HL-60/S4 treated with retinoic acid at 250 ng/mL for 4 days and 3 days (cell line): ENCODE measurements around the gene ZNF692.
"Not testable (repeated sequence)": the region's sequence is repeated elsewhere in the genome, so short reads cannot be mapped to it uniquely, and the experiment has no call there.

Experiments
- in situ Hi-C: fragments of 300-500 bp; cut with MboI; formaldehyde crosslinking; loops from 2 replicates; pipeline ENCODE4 v1.7.0; 2022; ENCODE audit warnings: low sequenced_read_pairs

ZNF692 gene

DNA sequence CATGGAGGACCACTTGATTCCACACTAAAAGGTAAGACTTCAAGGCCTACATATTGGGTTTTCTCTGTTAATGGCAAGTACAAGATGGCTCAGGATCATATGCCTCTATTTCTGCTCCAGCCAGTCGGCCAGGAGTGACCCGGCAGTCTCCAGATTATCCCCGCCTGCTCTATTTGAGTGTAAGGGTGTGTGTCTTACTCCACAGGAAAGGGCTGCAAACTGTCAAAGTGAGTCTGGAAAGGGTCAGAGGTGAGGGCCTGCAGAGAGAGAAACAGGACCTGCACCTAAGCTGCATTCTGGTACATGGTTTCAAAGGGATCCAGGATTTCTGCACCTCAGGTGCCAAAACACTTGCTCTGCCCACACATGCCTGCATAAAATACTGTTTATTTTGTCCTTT is 9.2 kb downstream of the ZNF692 start:
- in situ Hi-C loops, result no loop called here

- in situ Hi-C loops, result no loop called here
Observed at GRCh38 chr1:248849152-248849551, 9.7 kb downstream of the ZNF692 start.

DNA sequence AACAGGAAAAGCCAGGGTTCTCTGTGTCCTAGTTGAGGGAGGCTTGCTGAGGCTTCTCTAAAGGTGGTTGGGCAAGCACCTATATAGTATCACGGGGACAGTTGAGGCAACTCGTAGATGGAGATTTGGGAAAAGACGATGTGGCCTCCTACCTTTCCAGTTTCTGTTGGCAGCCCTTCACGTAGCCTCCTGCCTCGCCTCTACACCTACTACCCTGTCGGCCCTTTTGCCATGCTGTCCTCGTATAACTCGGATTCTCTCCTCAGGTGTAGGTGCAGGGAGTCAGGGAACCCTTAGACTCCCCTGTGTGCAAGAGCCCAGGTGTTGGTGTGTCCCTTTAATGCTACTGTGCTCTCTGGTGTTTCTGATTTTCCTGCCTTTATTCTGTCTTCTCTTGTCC is 10.3 kb downstream of the ZNF692 start:
- in situ Hi-C loops, result no loop called here

DNA sequence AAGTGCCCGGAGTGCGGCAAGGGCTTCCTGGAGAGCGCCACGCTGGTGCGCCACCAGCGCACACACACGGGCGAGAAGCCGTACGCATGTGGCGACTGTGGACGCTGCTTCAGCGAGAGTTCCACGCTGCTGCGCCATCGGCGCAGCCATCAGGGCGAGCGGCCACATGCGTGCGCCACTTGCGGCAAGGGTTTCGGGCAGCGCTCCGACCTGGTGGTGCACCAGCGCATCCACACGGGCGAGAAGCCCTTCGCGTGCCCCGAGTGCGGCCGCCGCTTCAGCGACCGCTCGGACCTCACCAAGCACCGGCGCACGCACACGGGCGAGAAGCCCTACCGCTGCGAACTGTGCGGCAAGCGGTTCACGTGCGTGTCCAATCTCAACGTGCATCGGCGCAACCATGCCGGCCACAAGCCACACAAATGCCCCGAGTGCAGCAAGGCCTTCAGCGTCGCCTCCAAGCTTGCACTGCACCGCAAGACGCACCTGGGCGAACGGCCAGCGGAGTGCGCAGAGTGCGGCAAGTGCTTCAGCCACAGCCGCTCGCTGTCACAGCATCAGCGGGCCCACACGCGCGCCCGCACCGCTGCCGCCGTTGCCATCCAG is 10.8 kb downstream of the ZNF692 start:
- in situ Hi-C loops, result no loop called here

- in situ Hi-C loops, result no loop called here
Observed at GRCh38 chr1:248847181-248847955, 11.5 kb downstream of the ZNF692 start.

DNA sequence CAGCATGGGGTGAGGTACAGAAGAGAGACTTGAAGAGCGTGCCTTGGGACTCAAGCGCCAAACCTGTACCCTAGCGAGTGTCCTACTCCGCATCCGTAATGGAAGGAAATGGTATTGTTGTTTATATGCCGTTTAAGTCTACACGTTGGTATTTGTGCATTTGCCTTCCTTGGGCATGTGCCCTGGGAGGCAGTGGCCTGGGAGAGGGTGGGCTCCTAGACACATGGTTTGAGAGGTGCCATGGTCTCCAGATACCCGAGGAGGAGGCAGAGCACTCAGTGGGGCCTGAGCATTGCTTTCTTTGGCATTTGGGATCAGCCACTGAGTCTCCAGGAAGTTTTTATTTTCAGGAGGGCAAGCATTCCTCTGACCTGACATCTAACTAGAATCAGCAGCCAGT is 14.4 kb downstream of the ZNF692 start:
- in situ Hi-C loops, result no loop called here

DNA sequence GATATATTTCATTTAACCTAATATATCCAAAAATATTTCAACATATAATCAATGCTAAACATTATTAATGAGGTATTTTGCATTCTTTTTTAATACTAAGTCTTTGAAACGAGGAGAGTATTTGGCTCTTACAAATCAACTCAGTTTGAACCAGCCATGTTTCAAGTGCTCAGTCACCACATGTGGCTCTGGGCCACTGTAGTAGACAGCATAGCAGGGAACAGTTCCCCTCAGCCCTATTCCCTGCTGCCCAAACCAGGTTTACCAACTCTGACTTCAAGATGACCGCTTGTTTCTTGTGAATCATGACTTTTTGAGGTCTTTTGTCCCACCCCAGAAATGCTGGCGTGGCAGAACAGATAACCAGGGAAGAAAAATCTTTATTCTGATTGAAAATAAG is 15.2 kb downstream of the ZNF692 start:
- in situ Hi-C loops, result no loop called here

GRCh38 chr1:248842781-248843331 is 16.0 kb downstream of the ZNF692 start:
- in situ Hi-C loops, result no loop called here

GRCh38 chr1:248841702-248842395 is 17.0 kb downstream of the ZNF692 start:
- in situ Hi-C loops, result no loop called here

DNA sequence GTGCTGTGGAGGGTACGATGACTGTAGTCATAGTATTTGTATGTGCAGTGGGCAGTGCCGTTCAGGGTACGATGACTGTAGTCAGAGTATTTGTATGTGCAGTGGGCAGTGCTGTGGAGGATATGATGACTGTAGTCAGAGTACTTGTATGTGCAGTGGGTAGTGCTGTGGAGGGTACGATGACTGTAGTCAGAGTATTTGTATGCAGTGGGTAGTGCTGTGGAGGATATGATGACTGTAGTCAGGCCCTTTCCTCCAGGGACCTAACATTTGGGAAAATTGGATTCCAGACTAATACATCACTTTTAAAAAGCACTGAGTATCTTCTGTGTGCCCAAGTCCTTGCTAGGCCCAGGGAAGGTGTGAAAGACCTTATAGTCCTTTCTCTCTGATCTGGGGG is 17.9 kb downstream of the ZNF692 start:
- in situ Hi-C loops, result no loop called here

GRCh38 chr1:248839168-248839555 is 19.7 kb downstream of the ZNF692 start:
- in situ Hi-C loops, result no loop called here

DNA sequence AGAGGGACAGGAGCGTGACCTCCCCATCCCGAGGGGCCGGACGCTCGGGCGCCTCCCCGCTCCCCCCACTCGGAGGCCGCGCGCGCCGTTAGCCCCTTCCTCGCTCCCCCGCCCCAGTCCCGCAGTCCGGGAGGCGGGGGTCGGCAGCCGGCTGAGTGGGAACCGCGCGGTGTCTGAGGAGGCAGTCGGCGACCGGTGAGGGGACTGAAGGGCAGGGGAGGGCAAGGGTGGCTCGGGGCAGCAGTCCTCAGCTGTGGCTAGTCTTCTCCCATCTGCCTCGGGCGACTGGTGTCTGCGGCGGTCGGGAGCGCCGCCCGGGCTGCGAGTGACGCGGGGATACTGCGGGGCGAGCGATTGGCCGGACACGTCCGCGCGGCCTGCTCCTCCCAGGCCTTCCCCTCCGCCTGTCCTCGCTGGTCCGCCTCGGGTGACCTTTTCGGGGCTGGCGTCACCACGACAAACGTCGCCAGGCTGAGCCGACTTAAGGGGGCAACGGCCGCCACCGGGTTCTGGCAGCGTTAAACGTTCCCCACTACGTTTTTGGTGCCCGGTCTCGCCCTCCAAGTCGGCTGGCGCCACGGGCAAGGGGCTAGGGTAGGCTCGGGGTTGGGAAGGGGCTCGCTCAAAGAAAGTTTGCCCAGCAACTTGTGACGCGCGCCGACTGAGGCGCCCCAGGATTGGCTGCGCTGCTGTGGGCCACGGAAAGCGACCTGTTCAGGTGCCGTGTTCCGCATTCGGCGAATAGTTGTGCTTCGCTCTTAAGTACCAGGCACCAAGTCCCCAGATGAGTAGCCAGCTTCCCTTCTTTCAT is 20.3 kb downstream of the ZNF692 start:
- in situ Hi-C loops, result no loop called here

DNA sequence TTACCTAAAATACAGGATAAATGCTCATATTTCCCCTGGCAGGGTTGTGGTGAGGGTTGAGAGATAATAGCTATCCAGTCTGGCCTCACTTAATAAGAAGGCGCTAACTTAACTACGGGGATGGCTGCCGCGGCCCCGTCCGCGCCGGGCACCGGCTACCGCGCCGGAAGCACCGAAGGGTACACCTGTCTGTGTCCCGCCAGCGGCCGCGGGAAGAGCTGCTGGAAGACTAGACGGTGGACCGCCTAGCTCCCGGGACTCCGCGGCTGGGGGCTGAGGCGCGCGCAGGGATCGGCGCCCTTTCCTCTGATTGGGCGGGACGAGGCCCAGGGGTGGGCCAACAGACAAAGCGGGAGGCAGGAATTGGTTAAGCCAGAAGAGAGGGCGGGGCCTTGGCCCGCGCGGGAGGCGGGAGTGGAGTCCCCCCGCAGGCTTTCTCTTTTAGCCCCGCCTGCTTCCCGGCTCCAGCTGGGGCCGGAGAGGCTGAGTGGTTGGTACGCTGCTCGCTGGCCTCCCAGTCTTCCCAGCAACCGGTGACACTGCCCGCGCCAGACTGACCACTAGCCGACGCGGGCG is 21.0 kb downstream of the ZNF692 start, which contains the start of gene ZNF672:
Gene ZNF672, plus strand, starts transcription at position 444 of the 576 bp plus-strand sequence. CDS start 9,051 bp downstream, outside the sequence.
- in situ Hi-C loops, result no loop called here

DNA sequence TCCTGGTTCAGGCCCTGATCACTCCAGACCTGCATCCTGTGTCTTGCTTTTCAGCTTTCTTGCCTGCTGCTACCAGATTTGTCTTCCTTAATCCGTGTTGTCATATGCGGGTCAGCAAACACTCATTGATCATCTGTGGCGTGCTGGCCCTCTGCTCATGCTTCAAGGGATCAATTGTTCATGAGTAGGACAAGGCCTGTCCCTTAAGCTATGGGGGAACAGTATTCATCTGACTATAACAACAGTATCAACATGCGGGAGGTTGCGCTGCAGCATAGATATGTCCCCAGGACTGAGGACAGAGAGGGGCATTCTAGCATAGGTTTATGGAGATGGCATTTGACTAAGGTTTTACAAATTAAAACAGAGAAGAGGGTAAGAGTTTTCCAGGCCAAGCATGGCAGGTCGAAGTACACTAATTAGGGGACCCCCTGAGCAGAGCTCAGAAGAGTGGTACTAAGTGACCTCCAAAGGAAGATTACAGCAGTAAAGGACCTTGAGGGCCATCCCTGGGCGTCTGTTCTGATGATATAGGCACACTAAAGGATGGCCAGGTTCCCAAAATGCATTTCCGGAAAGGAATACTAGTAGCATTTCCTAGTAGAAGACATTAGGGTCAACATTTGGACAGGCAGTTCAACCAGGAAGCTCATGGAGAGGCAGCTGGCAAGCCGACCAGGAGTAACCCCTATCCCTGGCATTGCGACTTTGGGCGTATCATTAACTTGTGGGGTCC is 21.7 kb downstream of the ZNF692 start:
- in situ Hi-C loops, result no loop called here

GRCh38 chr1:248834343-248834940 is 24.4 kb downstream of the ZNF692 start:
- in situ Hi-C loops, result no loop called here

GRCh38 chr1:248831842-248832241 is 27.0 kb downstream of the ZNF692 start:
- in situ Hi-C loops, result no loop called here

GRCh38 chr1:248830718-248831017 is 28.2 kb downstream of the ZNF692 start:
- in situ Hi-C loops, result not testable (repeated sequence)

- in situ Hi-C loops, result no loop called here
Observed at GRCh38 chr1:248828845-248829244, 30.0 kb downstream of the ZNF692 start.

DNA sequence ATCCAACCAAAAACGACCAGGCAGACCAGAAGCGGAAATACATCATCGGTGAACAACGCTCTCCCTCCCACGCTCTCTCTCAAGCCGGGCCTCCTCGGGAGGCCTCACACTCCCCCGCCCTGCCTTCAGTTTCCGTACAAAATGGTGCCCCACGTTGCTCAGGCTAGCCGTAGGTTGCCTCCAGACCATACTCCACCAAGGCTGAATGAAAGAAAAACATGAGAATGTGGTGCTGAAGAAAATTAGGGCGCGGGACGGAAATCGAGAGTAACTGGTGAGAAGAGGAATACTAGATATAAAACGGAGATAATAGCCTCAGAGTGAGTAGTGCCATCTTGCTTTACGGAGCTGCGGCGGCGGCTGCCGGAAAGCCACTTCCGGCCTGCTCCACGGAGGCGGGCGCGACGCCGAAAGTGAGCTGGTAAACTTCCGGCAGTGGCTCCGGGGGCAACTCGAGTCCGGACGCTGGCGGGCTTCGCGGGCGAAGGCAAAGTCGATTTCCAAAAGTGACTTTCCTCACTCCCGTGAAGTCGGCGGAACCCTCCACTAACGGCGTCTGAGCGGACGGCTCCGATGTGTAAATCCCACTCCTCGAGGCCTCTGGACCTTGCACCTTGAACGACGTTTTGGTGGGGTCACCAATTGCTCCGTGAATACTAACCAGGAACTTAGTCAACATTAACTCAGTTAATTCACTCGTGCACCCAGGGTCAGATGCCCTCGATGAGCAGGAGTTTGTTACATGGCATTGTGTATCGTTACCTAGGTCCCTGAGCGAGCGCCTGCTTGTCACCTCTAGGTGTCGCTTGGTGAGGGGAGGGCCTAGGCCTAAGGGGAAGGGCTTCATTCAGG is 32.8 kb downstream of the ZNF692 start, which contains the start of gene SH3BP5L:
Gene SH3BP5L, minus strand, starts transcription at position 7 of the 852 bp plus-strand sequence. CDS start 980 bp downstream, outside the sequence.
- in situ Hi-C loops, result no loop called here
